GM12878 (cell line): Measurements from ENCODE around the gene FPR1.

Experiments used
- CHD2 ChIP-seq: IDR thresholded peaks from 2 replicates; pipeline ENCODE4 v1.6.1; 2011; ENCODE audit warnings: low read depth, low read length, improper control_type of control experiment, borderline replicate concordance
- CTCF ChIP-seq, 3 experiments: IDR thresholded peaks in 2 of 3; conservative IDR thresholded peaks in 1 of 3; 2 replicates each; pipeline ENCODE4 v1.5.1; 2011; ENCODE audit warnings: low read depth in 3 of 3, low read length in 3 of 3, mild to moderate bottlenecking in 3 of 3, control low read depth in 2 of 3, moderate library complexity in 2 of 3, inconsistent platforms in 1 of 3, mixed read lengths in 1 of 3; ENCODE audit not compliant: control insufficient read depth in 2 of 3, insufficient read depth in 1 of 3; ENCODE audit errors: extremely low read depth in 1 of 3
- EGR1 ChIP-seq, 2 experiments: IDR thresholded peaks; 1 replicate in 1 of 2; 2 replicates in 1 of 2; pipeline ENCODE4 v1.6.1; 2011 to 2012; ENCODE audit warnings: low read depth in 2 of 2, low read length in 2 of 2, borderline replicate concordance in 1 of 2, mild to moderate bottlenecking in 1 of 2, moderate library complexity in 1 of 2
- ESRRA ChIP-seq: IDR thresholded peaks from 2 replicates; pipeline ENCODE4 v1.6.1; 2012; ENCODE audit warnings: mild to moderate bottlenecking, low read length, improper control_type of control experiment
- MYC ChIP-seq: IDR thresholded peaks from 2 replicates; pipeline ENCODE4 v1.6.1; 2011; ENCODE audit warnings: mild to moderate bottlenecking, low read length, moderate library complexity, inconsistent platforms; ENCODE audit not compliant: insufficient read depth, insufficient replicate concordance, insufficient read length, severe bottlenecking
- NR2C1 ChIP-seq: fragments of 450-650 bp; IDR thresholded peaks from 2 replicates; pipeline ENCODE4 v1.6.1; 2017; ENCODE audit warnings: antibody characterized with exemption, mild to moderate bottlenecking, moderate library complexity
- YY1 ChIP-seq: IDR thresholded peaks from 2 replicates; pipeline ENCODE4 v1.6.1; 2011; ENCODE audit warnings: low read depth, mild to moderate bottlenecking, low read length
- TF ChIP-seq, protein P1 (sequence below): IDR thresholded peaks from 2 replicates; pipeline ENCODE4 v1.6.1; 2011; ENCODE audit warnings: low read depth, mild to moderate bottlenecking, low read length, moderate library complexity, borderline replicate concordance; ENCODE audit errors: extremely low read depth

DNA sequence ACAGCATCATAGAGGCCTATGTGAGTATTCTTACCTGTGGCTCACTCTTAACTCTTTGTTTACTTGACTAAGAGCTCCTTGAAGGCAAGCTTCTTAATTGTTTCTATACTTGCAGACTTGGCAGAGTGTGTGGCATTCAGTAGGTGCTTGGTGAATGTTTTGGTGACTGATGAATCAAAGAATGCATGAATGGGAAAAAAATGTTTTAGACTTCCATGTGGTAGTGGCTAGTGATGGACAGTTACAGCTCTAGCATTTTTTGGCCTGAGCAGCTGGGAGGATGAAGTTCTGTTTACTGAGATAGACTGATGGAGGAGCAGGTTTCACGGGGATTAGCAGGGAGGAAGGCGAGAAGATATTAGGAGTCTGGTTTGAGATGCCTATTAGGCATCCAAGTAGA is 41.5 kb downstream of the FPR1 start:
- TF ChIP-seq, protein P1, sequence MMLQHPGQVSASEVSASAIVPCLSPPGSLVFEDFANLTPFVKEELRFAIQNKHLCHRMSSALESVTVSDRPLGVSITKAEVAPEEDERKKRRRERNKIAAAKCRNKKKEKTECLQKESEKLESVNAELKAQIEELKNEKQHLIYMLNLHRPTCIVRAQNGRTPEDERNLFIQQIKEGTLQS, result no peak
- TF ChIP-seq EGR1 (IDR thresholded peaks at IDR 0.05; ENCODE audit: borderline replicate concordance in 1 of 2, low read depth in 2 of 2, low read length in 2 of 2) (no peak), MYC (no peak), NR2C1 (no peak), CHD2 (no peak), CTCF (IDR thresholded peaks at IDR 0.05 in 2 of 3, conservative IDR thresholded peaks at IDR 0.05 in 1 of 3; ENCODE audit: control insufficient read depth in 2 of 3, extremely low read depth in 1 of 3, insufficient read depth in 1 of 3, low read depth in 3 of 3, low read length in 3 of 3) (no peak), ESRRA (no peak), YY1 (no peak)
